Esophagus muscularis mucosa (tissue), 4 donors: ENCODE measurements around the gene SLC39A7.

Experiments
- EP300 ChIP-seq: sonication (generic); formaldehyde crosslinking; IDR thresholded peaks from one replicate; pipeline ENCODE4 v1.6.1; 2017; ENCODE audit warnings: antibody characterized with exemption
- POLR2A ChIP-seq: fragments of 450-650 bp; IDR thresholded peaks from one replicate; pipeline ENCODE4 v1.6.1; 2017; ENCODE audit warnings: antibody characterized with exemption, moderate library complexity, mild to moderate bottlenecking, low read depth
- POLR2AphosphoS5 ChIP-seq, 2 donors: sonication (generic); formaldehyde crosslinking; IDR thresholded peaks; one replicate each; pipeline ENCODE4 v1.6.1; 2017; ENCODE audit warnings: antibody characterized with exemption in 2 of 2
- TF ChIP-seq, protein P1 (sequence below), 3 experiments: fragments of 200-600 bp in 2 of 3; fragments of 450-650 bp in 1 of 3; sonication (generic) in 2 of 3; IDR thresholded peaks; one replicate each; pipeline ENCODE4 v1.5.1; 2017 to 2019; ENCODE audit warnings: antibody characterized with exemption in 3 of 3, mild to moderate bottlenecking in 2 of 3, moderate library complexity in 1 of 3

DNA sequence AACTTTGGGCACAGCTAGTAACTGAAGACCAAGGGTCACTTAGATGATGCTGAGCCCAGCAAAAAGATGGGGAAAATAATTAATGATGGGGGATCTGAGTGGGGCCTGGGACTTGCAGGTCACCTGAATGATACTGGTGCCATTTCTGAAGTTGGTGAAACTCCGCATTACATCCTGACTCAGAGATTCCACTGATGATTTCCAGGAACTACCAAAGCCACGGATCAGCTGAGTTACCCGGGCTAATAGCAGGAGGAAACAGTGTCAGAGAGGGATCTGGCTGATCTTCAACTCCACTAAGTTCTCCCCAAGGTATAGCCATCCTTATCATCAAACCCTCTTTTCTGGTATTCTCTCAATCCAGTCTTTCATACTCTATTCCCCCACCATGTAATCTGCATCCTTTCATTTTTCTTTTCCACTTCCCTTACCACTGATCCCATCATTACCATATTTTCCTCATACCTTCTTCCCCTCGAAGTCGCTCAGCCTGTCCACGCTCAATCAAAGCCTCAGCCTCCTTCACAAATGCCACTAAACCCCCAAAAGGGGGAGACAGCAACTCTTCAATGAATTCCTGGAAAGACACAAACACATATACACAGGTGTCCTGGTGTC, 50.8 kb downstream of the SLC39A7 start:
- TF ChIP-seq, protein P1, sequence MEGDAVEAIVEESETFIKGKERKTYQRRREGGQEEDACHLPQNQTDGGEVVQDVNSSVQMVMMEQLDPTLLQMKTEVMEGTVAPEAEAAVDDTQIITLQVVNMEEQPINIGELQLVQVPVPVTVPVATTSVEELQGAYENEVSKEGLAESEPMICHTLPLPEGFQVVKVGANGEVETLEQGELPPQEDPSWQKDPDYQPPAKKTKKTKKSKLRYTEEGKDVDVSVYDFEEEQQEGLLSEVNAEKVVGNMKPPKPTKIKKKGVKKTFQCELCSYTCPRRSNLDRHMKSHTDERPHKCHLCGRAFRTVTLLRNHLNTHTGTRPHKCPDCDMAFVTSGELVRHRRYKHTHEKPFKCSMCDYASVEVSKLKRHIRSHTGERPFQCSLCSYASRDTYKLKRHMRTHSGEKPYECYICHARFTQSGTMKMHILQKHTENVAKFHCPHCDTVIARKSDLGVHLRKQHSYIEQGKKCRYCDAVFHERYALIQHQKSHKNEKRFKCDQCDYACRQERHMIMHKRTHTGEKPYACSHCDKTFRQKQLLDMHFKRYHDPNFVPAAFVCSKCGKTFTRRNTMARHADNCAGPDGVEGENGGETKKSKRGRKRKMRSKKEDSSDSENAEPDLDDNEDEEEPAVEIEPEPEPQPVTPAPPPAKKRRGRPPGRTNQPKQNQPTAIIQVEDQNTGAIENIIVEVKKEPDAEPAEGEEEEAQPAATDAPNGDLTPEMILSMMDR (IDR thresholded peaks at IDR 0.05), result no peak
- TF ChIP-seq POLR2AphosphoS5 (IDR thresholded peaks at IDR 0.05) (no peak), EP300 (no peak), POLR2A (no peak)
